Measurements from ENCODE around the gene TXNL1.
"Not testable (repeated sequence)": the region's sequence is repeated elsewhere in the genome, so short reads cannot be mapped to it uniquely, and the experiment has no call there.

DNA sequence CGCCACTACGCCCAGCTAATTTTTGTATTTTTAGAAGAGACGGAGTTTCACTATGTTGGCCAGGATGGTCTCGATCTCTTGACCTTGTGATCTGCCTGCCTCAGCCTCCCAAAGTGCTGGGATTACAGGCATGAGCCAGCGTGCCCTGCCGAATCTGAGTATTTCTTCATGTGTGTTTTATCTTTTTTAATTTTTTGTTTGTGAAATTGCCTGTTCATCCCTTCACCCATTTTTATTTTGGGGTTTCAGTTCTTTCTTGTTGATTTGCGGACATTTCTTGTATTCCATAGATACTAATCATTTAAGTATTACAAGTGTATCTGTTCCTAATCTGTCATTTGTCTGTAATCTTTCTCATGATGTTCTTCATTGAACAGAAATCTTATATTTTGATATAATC, 15.9 kb upstream of the TXNL1 start:
- TF ChIP-seq, protein P1, sequence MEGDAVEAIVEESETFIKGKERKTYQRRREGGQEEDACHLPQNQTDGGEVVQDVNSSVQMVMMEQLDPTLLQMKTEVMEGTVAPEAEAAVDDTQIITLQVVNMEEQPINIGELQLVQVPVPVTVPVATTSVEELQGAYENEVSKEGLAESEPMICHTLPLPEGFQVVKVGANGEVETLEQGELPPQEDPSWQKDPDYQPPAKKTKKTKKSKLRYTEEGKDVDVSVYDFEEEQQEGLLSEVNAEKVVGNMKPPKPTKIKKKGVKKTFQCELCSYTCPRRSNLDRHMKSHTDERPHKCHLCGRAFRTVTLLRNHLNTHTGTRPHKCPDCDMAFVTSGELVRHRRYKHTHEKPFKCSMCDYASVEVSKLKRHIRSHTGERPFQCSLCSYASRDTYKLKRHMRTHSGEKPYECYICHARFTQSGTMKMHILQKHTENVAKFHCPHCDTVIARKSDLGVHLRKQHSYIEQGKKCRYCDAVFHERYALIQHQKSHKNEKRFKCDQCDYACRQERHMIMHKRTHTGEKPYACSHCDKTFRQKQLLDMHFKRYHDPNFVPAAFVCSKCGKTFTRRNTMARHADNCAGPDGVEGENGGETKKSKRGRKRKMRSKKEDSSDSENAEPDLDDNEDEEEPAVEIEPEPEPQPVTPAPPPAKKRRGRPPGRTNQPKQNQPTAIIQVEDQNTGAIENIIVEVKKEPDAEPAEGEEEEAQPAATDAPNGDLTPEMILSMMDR (conservative IDR thresholded peaks at IDR 0.05 in 1 of 2, IDR thresholded peaks at IDR 0.05 in 1 of 2; ENCODE audit: extremely low read depth in 1 of 2, insufficient read depth in 1 of 2, low read depth in 1 of 2, low read length in 2 of 2) = not testable (repeated sequence)
- TF ChIP-seq EZH2 (IDR thresholded peaks at IDR 0.05; ENCODE audit: borderline replicate concordance, low read length) = not testable (repeated sequence)
